CD14-positive monocyte (primary cell): ENCODE results near the gene P2RY13. TPM values are rescaled to one million over a fixed set of nuclear protein-coding genes. Genes with fewer than 3 reads are reported as not detected.

Experiments used
- DNase-seq, 3 donors: peaks; one replicate each; pipeline ENCODE4 v3.0.0-alpha.2; 2011 to 2022
- H2AFZ ChIP-seq: 2 replicates; pipeline ENCODE4 v1.6.0; 2012; ENCODE audit warnings: mild to moderate bottlenecking, low read depth, low read length, inconsistent platforms; ENCODE audit not compliant: insufficient read depth, poor library complexity, severe bottlenecking
- H3K27ac ChIP-seq, 2 donors: 1 replicate in 1 of 2; 2 replicates in 1 of 2; pipeline ENCODE4 v1.5.1; 2012 to 2013; ENCODE audit warnings: low read length in 2 of 2, control low read depth in 1 of 2, inconsistent platforms in 1 of 2, low read depth in 1 of 2, mild to moderate bottlenecking in 1 of 2
- H3K27me3 ChIP-seq, 2 donors: one replicate each; pipeline versions ENCODE4 v1.6.0 to v1.6.1; 2011 to 2013; ENCODE audit warnings: low read length in 2 of 2; ENCODE audit not compliant: control insufficient read depth in 2 of 2, insufficient read depth in 2 of 2
- H3K36me3 ChIP-seq, 2 donors: replicated peaks in 1 of 2; 1 replicate in 1 of 2; 2 replicates in 1 of 2; pipeline versions ENCODE4 v1.5.1 to v1.6.1; 2012 to 2013; ENCODE audit warnings: low read length in 2 of 2, control low read depth in 1 of 2, inconsistent platforms in 1 of 2, mild to moderate bottlenecking in 1 of 2; ENCODE audit not compliant: insufficient read depth in 2 of 2, control insufficient read depth in 1 of 2
- H3K4me1 ChIP-seq, 2 donors: 1 replicate in 1 of 2; 2 replicates in 1 of 2; pipeline versions ENCODE4 v1.5.1 to v1.6.1; 2012 to 2013; ENCODE audit warnings: low read length in 2 of 2, control low read depth in 1 of 2, inconsistent platforms in 1 of 2, mild to moderate bottlenecking in 1 of 2, moderate library complexity in 1 of 2; ENCODE audit not compliant: insufficient read depth in 2 of 2, control insufficient read depth in 1 of 2
- H3K4me2 ChIP-seq: replicated peaks from 2 replicates; pipeline ENCODE3; 2012; ENCODE audit warnings: low read length, moderate library complexity, mild to moderate bottlenecking; ENCODE audit not compliant: poor library complexity, severe bottlenecking; ENCODE audit errors: extremely low read depth
- H3K4me3 ChIP-seq, 3 experiments: fragments of 200-600 bp in 1 of 3; sonication (generic) in 1 of 3; replicated peaks in 1 of 3; 1 replicate in 2 of 3; 2 replicates in 1 of 3; pipeline ENCODE4 v1.5.1; 2011 to 2013; ENCODE audit warnings: low read length in 3 of 3, mild to moderate bottlenecking in 3 of 3, control low read depth in 2 of 3, low read depth in 2 of 3, inconsistent platforms in 1 of 3, moderate library complexity in 1 of 3
- H3K79me2 ChIP-seq: 2 replicates; pipeline ENCODE4 v1.6.0; 2012; ENCODE audit warnings: mild to moderate bottlenecking, control low read depth, inconsistent platforms, low read length, moderate library complexity; ENCODE audit not compliant: insufficient read depth
- H3K9ac ChIP-seq: 2 replicates; pipeline ENCODE4 v1.6.0; 2017; ENCODE audit warnings: low read length, mild to moderate bottlenecking; ENCODE audit not compliant: insufficient read depth, poor library complexity, severe bottlenecking
- H3K9me3 ChIP-seq, 2 donors: replicated peaks in 1 of 2; 1 replicate in 1 of 2; 2 replicates in 1 of 2; pipeline versions ENCODE4 v1.5.1 to v1.6.1; 2012 to 2013; ENCODE audit warnings: low read length in 2 of 2, control low read depth in 1 of 2; ENCODE audit not compliant: control insufficient read depth in 1 of 2, insufficient read depth in 1 of 2
- H4K20me1 ChIP-seq: 2 replicates; pipeline ENCODE4 v1.6.0; 2012; ENCODE audit warnings: mild to moderate bottlenecking, low read length, control low read depth, moderate library complexity; ENCODE audit not compliant: insufficient read depth
- H3K27ac Mint-ChIP-seq, 7 donors: one replicate each; pipeline ENCODE4 v1.8.0; 2020; ENCODE audit warnings: mild to moderate bottlenecking in 7 of 7, mixed read lengths in 7 of 7, moderate library complexity in 6 of 7, inconsistent platforms in 2 of 7
- H3K27me3 Mint-ChIP-seq, 3 donors: one replicate each; pipeline ENCODE4 v1.8.0; 2021 to 2022; ENCODE audit warnings: low read depth in 3 of 3, mild to moderate bottlenecking in 3 of 3, mixed read lengths in 3 of 3, moderate library complexity in 3 of 3, inconsistent platforms in 1 of 3
- H3K36me3 Mint-ChIP-seq, 2 donors: one replicate each; pipeline ENCODE4 v1.8.0; 2020; ENCODE audit warnings: mixed read lengths in 2 of 2, inconsistent platforms in 1 of 2, mild to moderate bottlenecking in 1 of 2
- H3K4me1 Mint-ChIP-seq: one replicate; pipeline ENCODE4 v1.8.0; 2020; ENCODE audit warnings: mild to moderate bottlenecking, mixed read lengths
- H3K4me3 Mint-ChIP-seq, 2 donors: one replicate each; pipeline ENCODE4 v1.8.0; 2020; ENCODE audit warnings: mild to moderate bottlenecking in 2 of 2, mixed read lengths in 2 of 2, moderate library complexity in 1 of 2
- H3K9me3 Mint-ChIP-seq, 7 donors: one replicate each; pipeline ENCODE4 v1.8.0; 2020 to 2022; ENCODE audit warnings: mixed read lengths in 7 of 7, mild to moderate bottlenecking in 6 of 7, moderate library complexity in 6 of 7, inconsistent platforms in 2 of 7
- WGBS: methylation state at CpG from one replicate; pipeline ENCODE4 v1.1.5; 2013; ENCODE audit warnings: missing lambda C conversion rate; ENCODE audit not compliant: insufficient coverage; 5-methylcytosine and 5-hydroxymethylcytosine counted together
- intact Hi-C, 2 donors: fragments of 100-400 bp; cut with micrococcal nuclease; formaldehyde crosslinking; loops; one replicate each; pipeline versions ENCODE4 v1.15.0 to v1.15.1; 2023
- polyA plus RNA-seq, 3 donors: library from polyadenylated mRNA; depleted of rRNA in 1 of 3; unstranded in 2 of 3; stranded (reverse) in 1 of 3; fragments of 300-500 nt in 2 of 3; fragments of >200 nt in 1 of 3; fragmentation: Illumina TruSeq in 2 of 3; gene quantifications; 1 replicate in 2 of 3; 2 replicates in 1 of 3; pipeline ENCODE4 v1.2.3, GENCODE V29; 2012 to 2021
- TF ChIP-seq, protein P1 (sequence below): fragments of 200-600 bp; IDR thresholded peaks from one replicate; pipeline ENCODE4 v1.8.0; 2022; ENCODE audit warnings: antibody characterized with exemption, mild to moderate bottlenecking

Gene P2RY13
- polyA plus RNA-seq, 3 donors: 45.6 to 144 (median 80.0) TPM

DNA sequence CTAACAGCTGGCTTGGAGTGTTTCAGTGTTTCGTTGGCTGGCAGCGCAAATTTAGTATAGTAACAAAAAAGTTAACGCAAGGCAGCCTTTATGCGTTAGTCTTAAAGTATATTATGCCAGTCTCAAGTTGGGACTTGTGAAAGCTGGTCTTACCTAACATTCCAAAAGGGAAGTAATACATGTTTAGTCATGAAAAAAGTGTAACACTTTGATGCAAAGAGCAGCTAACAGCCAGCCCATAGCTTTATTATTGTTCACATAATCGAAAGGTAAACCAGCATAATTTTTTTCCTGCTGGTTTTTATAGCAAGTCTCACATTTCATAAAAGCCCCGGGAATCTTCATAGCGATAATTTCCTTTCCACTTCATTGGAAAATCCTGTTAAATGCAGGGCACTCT, 10.4 kb downstream of the P2RY13 start:
- peak overlapping the region; percentile 16 for H2AFZ ChIP-seq
- peaks cover 59% of the 10 kb centered on the region for H3K4me1 Mint-ChIP-seq
- 11% methylated on average over 3 of the region's 7 CpGs for WGBS

DNA sequence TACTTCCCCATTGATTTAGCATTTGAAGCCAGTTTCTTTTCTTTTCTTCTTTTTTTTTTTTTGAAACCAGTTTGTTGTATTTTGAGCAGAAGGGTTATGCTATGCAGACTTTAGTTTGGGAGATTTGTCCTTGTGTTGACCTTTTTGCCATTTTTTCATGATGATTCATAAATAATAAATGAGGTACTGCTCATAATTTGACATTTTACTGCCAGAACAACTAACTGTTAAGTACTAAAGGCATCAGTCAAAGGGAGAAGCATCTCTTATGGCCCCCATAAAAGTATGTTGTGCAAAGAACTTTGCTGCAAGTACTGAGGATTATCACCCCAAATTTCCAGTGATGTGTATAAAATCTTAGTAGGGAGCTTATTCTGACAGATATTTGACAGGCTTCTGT, 11.0 kb downstream of the P2RY13 start:
- no peaks in the 10 kb centered on the region for H3K9me3 ChIP-seq

More for the DNA sequence above, 10.4 kb downstream of the P2RY13 start:
- peak overlapping the region in 2 of 3 experiments; percentile 10 to 64 for H3K4me3 ChIP-seq
- H3K36me3 ChIP-seq: no peaks in the 10 kb centered on the region
- H3K27me3 Mint-ChIP-seq: peaks cover 0 to 3% (median 0%) of the 10 kb centered on the region in 3 donors
- H4K20me1 ChIP-seq: no peaks in the 10 kb centered on the region
- intact Hi-C loops: no loop called here
- TF ChIP-seq, protein P1, sequence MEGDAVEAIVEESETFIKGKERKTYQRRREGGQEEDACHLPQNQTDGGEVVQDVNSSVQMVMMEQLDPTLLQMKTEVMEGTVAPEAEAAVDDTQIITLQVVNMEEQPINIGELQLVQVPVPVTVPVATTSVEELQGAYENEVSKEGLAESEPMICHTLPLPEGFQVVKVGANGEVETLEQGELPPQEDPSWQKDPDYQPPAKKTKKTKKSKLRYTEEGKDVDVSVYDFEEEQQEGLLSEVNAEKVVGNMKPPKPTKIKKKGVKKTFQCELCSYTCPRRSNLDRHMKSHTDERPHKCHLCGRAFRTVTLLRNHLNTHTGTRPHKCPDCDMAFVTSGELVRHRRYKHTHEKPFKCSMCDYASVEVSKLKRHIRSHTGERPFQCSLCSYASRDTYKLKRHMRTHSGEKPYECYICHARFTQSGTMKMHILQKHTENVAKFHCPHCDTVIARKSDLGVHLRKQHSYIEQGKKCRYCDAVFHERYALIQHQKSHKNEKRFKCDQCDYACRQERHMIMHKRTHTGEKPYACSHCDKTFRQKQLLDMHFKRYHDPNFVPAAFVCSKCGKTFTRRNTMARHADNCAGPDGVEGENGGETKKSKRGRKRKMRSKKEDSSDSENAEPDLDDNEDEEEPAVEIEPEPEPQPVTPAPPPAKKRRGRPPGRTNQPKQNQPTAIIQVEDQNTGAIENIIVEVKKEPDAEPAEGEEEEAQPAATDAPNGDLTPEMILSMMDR: no peak
- H3K4me1 ChIP-seq: peaks cover 48 to 60% of the 10 kb centered on the region in 2 donors
- H3K27ac Mint-ChIP-seq: peak overlapping the region; percentile 76 to 95 (median 93)
- H3K9ac ChIP-seq: peak overlapping the region; percentile 13
- no peaks in the 10 kb centered on the region for H3K9me3 ChIP-seq
- H3K9me3 Mint-ChIP-seq: peaks cover 0 to 2% (median 0%) of the 10 kb centered on the region in 7 donors
- DNase-seq: peak; percentile 61 to 85 (median 77)
- no peaks in the 10 kb centered on the region for H3K36me3 Mint-ChIP-seq
- H3K79me2 ChIP-seq: no peaks in the 10 kb centered on the region
- peak overlapping the region; percentile 64 to 81 for H3K27ac ChIP-seq
- peak overlapping the region; percentile 73 for H3K4me2 ChIP-seq
- no peaks in the 10 kb centered on the region for H3K27me3 ChIP-seq
- H3K4me3 Mint-ChIP-seq: peak overlapping the region; percentile 52 to 75

More for the DNA sequence above, 11.0 kb downstream of the P2RY13 start:
- H3K79me2 ChIP-seq: no peaks in the 10 kb centered on the region
- H3K27me3 ChIP-seq: no peaks in the 10 kb centered on the region
- Mint-ChIP-seq H3K9me3 (peaks cover 0 to 2% (median 0%) of the 10 kb centered on the region in 7 donors), H3K4me3 (no peak overlapping the region), H3K27ac (peak overlapping the region in 6 of 7 donors; percentile 73 to 95 (median 90)), H3K36me3 (no peaks in the 10 kb centered on the region), H3K4me1 (peaks cover 54% of the 10 kb centered on the region), H3K27me3 (peaks cover 0 to 3% (median 0%) of the 10 kb centered on the region in 3 donors)
- peaks cover 46 to 56% of the 10 kb centered on the region in 2 donors for H3K4me1 ChIP-seq
- DNase-seq: no peak
- no peaks in the 10 kb centered on the region for H4K20me1 ChIP-seq
- peak overlapping the region; percentile 73 for H3K4me2 ChIP-seq
- H3K4me3 ChIP-seq: peak overlapping the region in 1 of 3 experiments; percentile 64
- TF ChIP-seq, protein P1: no peak
- peak overlapping the region; percentile 64 to 81 for H3K27ac ChIP-seq
- H2AFZ ChIP-seq: no peak overlapping the region
- H3K9ac ChIP-seq: no peak overlapping the region
- intact Hi-C loops: no loop called here
- H3K36me3 ChIP-seq: no peaks in the 10 kb centered on the region
